HG02759 (cell line): ENCODE data around the gene DOCK4.

ENCODE experiments used
- ATAC-seq: cut with Tn5 transposase; IDR thresholded peaks from one replicate; pipeline ENCODE4 v1.9.1; 2021; ENCODE audit warnings: mild to moderate bottlenecking, moderate library complexity; ENCODE audit not compliant: unreplicated experiment

DOCK4 gene

DNA sequence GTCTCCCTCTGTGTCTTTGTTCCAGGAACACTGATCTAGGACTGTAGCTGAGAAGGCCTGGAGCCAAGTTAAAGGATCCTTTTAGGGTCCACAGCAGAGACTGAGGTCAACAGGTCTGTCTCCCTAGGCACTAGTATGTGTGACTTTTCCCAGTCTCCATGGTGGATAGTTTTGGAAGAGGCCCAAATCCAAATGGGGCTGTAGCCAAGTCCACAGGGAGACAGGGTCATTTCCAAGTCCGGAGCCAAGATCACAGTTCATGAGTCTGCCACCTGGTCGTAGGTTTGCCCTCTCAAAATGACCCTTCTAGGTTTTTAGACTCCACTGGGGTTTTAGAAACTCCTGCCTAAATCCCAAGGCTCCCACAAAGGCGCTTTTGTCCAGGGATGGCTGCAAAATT lies 17.1 kb upstream of the DOCK4 start:
- no peak for ATAC-seq

DNA sequence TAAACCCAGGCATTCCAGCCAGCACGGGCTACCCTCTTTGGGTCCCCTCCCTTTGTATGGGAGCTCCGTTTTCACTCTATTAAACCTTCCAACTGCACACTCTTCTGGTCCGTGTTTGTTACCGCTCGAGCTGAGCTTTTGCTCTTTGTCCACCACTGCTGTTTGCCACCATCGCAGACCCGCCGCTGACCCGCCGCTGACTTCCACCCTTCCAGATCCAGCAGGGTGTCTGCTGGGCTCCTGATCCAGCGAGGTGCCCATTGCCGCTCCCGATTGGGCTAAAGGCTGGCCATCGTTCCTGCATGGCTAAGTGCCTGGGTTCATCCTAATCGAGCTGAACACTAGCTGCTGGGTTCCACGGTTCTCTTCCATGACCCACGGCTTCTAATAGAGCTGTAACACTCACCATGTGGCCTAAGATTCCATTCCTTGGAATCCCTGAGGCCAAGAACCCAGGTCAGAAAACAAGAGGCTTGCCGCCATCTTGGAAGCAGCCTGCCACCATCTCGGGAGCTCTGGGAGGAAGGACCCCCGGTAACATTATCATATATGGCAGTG lies 14.8 kb upstream of the DOCK4 start:
- ATAC-seq = no peak

DNA sequence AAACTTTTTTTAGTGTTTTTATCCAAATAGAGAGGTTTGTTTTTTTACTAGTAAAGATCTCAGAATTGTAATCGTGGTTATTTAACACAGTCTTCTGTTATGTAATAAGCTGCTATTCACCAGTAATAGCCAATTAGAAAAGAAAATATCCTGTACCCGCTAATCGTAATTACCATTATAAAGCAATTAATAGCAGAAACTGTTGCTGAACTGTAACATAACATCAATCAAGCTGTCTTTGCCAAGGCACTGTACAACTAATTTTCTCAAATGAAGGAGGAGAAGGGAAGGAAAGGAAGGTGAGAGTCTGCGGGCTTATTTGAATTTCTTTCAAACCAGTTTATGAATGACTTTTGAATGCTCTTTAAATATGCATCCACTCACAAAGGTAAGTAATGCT lies 9.6 kb upstream of the DOCK4 start:
- no peak for ATAC-seq

DNA sequence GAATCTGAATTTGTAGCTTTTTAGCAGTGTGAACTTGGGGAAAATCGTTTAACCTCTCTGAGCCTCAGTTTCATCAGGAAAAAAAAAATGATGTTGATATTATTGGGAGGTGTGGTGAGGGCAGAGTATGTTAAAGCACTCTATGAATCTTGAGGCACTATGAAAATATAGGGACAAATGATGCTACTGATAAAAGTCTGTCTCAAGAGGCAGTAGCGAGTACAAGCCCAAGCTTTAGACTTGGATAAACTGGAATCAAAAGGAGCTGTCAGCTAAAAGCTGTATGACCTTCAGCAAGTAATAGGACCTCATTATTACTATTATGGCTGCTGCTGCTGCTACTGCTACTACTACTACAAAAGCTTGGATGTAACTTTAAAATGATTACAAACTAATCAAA lies 8.7 kb upstream of the DOCK4 start:
- no peak for ATAC-seq

DNA sequence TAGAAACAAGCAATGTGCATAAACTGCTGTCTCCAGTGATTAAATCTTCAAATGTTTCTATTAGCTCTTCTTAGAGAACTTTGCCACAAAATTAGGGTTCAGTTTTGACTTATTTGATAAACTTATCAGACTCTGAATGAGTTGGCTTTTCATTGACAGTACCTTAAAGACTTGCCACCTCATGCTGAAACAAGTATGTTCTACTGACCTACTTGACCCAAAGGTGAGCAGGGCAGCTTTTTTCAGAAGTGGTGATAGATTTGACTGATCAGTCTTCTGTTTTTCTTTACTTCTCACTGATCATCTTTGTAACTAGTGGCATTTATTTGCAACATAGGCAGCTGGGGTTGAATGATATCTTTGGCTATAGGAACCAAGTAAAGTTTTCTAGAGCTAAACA lies 8.1 kb upstream of the DOCK4 start:
- ATAC-seq = no peak

DNA sequence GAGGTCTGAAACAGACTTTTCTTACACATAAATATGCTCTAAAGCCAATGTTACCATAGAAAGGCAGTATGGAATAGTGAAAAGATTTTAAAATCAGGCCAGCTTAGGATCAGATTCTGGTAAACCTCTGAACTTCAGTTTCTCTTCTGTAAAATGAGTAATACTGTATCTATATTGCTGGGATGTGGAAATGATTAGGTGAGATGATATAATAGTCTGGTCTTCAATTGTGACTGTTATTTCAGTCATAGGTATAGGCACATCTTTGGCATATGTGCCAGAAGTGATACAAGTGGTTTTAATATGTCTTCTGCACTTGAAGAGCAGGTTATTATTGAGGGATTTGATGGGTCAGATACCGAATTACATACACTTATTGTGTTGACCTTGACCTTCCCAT lies 7.5 kb upstream of the DOCK4 start:
- ATAC-seq = no peak

DNA sequence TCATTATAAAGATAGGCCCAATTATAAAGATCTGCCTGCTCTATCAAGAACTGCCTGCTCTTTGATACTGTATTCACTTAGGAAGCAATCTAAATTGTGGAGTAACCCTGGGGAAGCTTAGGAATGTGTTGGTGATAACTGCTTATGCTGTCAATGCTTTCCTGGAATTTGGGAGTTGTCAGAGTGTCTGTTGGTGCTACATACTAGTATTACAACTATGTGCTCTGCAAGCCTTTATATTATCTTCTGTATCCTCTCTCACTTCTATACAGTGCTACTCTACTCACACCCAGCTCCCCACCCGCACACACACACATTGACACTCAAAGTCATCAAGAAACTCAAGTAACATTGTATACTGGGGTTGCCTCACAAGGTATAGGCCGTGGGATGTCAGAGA lies 6.4 kb upstream of the DOCK4 start:
- no peak for ATAC-seq

DNA sequence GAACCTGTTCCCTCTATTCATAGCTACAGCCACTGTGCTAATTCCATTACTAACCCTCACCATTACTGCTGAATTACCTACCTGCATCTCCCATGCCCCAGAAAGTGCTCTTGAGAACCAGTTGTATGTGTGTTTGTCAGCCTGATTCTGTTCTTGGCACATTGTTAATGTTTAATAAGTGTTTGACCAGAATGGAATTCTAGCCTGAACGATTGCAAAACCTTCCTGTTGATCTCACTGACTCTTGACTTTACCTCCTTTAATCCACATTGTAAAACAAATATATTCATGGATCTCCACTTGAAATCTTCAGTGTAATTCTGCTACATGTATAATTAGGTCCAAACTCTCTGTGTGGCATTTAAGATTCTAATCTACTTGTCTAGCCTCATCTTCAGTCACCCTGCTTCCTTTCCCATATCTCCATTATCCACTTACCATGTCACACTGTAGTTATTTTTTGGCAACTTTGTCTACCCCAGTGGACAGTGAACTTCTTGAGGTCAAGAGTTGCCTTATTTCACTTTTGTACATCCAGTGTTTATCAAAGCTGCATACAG lies 5.2 kb upstream of the DOCK4 start:
- ATAC-seq = no peak

DNA sequence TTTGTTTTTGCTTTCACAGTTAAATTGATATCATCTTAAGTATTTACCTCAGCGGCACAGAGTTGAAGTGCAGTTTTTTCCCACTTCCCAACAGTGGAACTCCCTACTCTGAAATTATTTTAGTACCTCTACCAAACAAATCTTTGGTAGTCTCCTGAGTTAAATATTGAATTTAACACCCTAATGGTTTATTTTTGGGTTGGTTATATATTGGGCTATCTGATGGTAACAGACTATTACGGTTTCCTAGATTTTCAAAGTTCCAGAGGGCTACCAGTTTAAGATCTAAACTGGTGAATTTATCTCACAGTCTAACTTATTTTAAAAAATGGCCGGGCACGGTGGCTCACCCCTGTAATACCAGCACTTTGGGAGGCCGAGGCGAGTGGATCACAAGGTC lies 1.6 kb upstream of the DOCK4 start:
- ATAC-seq = no peak

DNA sequence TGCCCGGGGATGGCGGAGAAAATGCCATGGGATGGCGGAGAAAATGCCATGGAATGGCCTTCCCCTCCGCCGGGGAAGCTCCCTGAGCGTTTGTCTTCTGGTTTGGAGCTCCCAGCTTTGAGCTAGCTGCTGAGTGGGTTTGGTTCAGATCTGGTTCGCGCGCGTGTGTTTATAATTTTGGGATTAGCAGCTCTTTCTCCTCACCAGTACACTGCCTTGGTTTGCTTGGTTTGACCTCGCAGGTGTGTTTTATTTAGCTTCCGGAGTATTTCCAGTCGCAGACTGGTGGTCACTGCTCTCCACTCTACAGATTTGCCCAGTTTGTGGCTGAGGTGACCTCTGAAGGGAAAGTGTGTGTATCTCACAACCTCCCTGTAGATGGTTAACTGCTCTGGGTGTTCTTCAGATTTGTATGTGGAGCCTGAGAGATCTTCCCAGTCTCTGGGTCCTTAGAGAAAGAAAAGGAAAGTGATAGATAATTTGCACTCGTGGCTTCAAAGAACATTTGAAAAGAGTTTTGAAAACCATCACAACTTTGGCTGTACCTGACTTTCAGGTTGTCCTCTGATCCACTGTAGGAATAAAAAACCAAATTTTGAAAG lies 893 bp upstream of the DOCK4 start:
- no peak for ATAC-seq

DNA sequence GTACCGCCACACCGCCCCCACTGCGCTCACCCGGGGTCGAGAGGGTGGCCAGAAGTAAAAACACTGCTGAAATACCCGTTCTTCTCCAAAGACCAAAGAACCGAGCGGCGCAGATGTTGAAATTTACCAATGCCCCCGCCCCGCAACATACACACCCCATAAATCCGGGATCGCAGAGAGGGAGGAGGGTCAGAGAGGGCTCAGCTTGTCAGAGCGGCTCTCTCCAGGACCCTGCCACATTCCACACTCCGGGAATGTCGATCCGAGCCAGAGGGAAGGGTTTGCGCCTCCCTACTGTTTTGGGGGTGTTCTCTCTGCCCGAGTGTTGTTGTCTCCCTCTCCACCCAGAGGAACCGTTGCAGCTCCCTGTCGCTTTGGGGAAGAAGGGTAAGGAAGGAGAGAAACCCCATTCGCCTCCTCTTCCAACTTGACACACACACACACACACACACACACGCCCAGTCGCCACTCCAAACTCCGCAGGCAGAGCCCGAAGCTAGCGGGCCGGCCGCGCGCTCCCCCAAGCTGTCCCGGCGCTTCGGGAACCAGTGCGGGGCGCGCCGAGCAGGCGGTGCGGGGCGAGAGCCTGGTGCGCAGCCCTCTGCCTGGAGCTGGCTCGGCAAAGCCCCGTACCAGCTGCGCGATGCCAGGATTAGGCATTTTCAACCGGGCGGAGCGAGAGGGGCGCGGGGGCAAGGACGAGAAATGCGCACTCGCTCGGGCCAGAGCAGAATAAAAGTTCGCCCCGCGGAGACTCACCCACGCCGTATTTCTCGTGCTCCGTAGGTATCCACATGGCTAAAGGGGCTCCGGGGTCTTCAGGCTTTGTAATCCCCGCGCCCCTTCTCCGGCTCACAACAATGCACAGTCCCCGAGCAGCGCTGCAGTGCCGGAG lies 609 bp downstream of the DOCK4 start:
- ATAC-seq = peak; percentile 11

DNA sequence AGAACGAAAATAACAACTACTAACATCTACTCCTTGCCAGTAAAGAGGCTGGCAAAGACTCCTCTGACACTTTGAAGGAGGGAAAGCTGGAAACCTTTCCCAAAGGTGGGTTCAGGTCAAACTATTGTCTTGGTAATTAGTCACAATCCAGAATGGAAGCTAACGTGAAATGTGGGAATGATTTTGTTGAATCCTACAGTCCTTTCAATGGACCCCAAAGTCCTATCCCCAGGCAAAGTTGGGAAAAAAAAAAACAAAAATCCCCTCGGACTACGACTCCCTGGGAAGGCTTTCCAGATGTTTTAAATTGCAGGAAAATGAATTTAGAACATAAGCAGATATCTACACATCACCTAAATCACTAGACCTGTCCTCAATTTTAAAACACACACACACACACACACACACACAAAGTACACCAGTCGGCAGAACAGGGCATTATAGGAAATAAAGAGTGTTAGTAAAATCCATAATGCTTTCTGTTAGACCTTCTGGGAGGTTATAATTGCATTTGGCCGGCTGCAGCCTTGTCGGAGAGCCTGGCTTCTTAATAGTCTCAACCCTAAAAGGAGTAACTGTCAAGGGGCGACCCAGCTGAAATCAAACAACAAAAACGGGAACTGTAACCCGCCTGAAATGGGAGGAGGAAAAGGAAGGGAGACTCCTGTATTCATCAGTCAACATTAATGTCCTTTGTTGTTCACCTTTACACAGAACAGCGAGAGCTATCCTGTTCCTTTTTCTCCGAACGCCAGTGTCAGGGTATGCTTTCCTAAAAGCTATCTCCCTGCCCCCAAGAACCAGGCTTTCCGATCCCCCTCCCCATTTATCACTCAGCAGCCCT lies 1.5 kb downstream of the DOCK4 start:
- ATAC-seq = no peak

DNA sequence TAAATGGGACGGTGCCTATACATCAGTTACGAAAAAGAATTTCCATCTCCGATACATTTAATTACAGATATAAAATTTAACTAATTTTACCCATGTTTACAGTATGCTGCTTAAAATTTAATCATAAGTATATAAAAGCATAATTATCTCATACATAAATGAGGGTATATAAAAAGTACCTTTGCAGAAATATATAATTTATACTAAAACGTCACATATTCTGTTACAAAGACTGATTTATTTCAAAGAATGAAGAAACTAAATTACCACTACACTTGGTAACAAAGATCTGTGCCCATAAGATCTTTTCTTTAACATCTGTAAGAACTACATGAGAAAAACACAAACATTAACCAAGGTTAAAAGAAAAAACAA lies 2.8 kb downstream of the DOCK4 start:
- ATAC-seq = no peak

DNA sequence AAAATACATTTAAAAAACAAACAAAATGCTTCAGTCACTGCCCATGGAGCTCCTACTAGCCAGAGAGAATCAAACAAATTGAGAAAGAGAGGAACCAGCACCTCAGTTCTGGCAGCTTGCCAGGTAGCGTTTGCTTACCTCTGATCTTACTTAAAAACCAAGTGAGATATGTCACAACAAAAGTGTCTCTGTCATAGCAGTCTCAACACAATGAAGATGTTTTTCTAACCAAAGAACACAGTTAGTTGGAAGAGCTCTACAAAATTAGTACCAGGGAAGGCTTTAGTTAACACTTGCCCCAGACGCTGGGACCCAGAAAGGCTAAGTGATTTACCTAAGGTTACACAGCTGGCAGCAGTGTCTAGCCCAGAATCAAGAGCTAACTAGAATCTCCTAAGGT lies 3.4 kb downstream of the DOCK4 start:
- ATAC-seq = no peak

DNA sequence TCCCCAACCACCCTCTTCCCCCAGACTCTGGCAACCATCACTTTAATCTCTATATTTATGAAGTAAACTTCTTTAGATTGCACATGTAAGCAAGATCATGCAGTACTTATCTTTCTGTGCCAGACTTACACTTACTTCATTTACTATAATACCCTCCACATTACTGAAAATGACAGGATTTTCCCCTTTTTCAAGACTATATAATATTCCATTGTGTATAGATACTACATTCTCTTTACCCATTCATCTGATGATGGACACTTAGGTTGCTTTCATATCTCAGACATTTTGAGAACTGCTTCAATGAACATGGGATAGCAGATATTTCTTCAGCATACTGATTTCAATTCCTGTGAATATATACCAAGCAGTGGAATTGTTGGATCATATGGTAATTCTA lies 4.4 kb downstream of the DOCK4 start:
- no peak for ATAC-seq

DNA sequence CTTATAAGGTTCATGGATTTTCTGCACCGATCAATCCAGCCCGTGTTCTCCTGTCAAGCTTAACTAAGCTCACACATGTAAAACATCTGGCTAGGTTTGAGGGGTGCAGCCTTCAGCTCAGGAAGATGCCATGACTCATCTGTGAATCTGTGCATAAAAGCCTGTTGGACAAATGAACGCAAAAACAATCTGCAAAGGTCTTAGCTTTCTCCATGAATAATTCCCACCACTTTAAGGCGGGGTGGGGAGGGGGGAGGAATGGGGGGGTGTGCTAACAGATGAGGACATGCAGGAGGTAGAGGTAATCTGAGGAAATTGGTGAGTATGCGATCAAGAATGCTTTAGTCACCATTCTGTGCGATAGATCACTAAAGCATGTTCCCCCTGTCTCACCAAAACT lies 4.8 kb downstream of the DOCK4 start:
- no peak for ATAC-seq

DNA sequence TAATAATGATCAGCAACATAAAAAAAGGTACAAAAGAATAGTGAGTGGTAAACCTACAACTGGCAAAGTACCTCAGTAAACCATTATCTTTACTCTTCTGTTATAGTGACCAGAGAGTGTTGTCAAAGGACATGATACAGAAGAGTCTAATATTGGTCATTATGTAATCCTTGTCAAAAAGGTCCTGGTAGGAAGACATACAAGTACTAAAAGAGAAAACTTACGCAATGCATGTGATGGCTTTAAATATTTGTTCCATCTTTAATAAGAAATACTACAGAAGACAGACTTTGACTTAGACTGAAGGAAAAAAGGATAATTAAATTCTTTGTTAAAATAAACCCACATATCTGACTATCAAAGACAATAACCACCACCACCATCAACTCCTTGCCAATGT lies 6.5 kb downstream of the DOCK4 start:
- ATAC-seq = no peak

DNA sequence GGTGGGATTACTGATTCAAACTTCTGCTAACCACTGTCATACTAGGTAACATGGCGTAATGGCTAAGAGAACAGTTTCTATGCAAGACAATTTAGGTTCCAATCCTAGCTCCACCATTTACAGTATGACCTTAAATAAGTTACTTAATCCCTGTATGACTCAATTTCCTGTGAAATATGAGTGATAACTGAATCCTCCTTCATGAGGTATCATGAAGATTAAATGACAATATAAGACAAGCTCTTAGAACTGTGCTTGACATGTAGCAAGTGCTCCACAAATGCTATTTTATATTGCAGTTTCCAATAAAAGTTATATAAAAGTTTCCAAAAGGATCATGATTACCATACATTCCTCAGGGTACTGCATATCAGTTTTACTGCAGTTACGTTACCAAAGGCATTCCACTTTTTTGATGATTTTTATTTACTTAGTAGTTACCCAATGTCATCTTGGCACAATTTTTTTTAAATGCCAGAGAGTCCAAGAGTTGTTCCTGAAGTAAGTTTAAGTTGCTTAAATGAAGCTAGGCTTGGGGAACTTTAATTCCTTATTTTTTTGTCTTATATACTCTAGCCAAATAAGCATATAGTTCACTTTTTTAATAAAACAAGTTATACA lies 7.1 kb downstream of the DOCK4 start:
- ATAC-seq = no peak

DNA sequence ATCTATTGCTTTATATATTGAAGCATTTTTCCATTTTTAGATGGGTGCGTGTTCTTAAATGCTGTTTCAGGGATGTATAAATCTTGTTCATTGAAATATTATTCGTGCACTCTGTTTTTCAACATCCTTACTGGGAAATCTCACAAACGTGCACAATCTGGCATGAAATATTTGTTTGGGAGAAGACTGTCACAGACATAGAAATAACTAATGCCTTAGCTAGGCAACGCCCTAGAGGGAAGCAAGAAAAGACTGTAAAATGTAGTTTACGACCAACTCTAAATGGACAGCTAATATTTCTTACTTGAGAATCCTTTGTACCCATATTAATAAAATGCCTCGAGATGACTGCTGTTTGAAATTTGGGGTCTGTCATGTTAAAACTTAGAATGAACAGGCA lies 8.9 kb downstream of the DOCK4 start:
- no peak for ATAC-seq

DNA sequence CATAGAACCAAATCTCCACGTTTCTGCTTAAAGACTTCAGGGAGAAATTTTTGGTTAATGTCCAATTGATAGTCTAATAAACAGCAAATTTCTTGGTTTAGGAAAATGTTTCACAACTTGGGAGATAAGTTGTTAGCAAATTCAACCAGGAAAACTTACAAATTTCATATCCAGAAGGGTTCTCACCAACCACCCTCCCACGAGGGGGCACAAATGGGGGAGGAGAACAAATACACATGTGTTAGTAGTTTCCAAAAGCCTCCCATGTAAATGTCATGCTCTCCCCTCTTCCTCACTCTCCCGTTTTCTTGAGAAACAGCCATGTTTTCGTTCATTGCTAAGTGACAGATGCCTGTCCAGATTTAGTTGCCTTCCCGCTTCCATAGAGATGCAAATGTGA lies 10.5 kb downstream of the DOCK4 start:
- no peak for ATAC-seq
